Central memory CD8-positive, alpha-beta T cell (primary cell): ENCODE data around the gene SYT8.

ENCODE experiments used
- ATAC-seq: fragments of 150-1000 bp; cut with Tn5 transposase; replicated peaks from 2 replicates; pipeline ENCODE4 v1.10.0; 2022; ENCODE audit warnings: mild to moderate bottlenecking, moderate FRiP score, moderate number of reproducible peaks; ENCODE audit not compliant: poor library complexity, severe bottlenecking; ENCODE audit errors: extremely low read depth
- DNase-seq, 2 donors: peaks; one replicate each; pipeline ENCODE4 v3.0.0; 2021; ENCODE audit warnings: low spot score in 2 of 2
- H3K27ac Mint-ChIP-seq: one replicate; pipeline ENCODE4 v1.8.0; 2022; ENCODE audit warnings: low read depth, mild to moderate bottlenecking, moderate library complexity, mixed read lengths
- H3K27me3 Mint-ChIP-seq: one replicate; pipeline ENCODE4 v1.8.0; 2022; ENCODE audit warnings: mixed read lengths
- H3K36me3 Mint-ChIP-seq: one replicate; pipeline ENCODE4 v1.8.0; 2022; ENCODE audit warnings: mild to moderate bottlenecking, moderate library complexity, mixed read lengths; ENCODE audit not compliant: insufficient read depth
- H3K4me1 Mint-ChIP-seq: one replicate; pipeline ENCODE4 v1.8.0; 2022; ENCODE audit warnings: mixed read lengths
- H3K4me3 Mint-ChIP-seq: one replicate; pipeline ENCODE4 v1.8.0; 2022; ENCODE audit warnings: mild to moderate bottlenecking, moderate library complexity, mixed read lengths
- H3K9me3 Mint-ChIP-seq: one replicate; pipeline ENCODE4 v1.8.0; 2022; ENCODE audit warnings: mixed read lengths

Gene SYT8

DNA sequence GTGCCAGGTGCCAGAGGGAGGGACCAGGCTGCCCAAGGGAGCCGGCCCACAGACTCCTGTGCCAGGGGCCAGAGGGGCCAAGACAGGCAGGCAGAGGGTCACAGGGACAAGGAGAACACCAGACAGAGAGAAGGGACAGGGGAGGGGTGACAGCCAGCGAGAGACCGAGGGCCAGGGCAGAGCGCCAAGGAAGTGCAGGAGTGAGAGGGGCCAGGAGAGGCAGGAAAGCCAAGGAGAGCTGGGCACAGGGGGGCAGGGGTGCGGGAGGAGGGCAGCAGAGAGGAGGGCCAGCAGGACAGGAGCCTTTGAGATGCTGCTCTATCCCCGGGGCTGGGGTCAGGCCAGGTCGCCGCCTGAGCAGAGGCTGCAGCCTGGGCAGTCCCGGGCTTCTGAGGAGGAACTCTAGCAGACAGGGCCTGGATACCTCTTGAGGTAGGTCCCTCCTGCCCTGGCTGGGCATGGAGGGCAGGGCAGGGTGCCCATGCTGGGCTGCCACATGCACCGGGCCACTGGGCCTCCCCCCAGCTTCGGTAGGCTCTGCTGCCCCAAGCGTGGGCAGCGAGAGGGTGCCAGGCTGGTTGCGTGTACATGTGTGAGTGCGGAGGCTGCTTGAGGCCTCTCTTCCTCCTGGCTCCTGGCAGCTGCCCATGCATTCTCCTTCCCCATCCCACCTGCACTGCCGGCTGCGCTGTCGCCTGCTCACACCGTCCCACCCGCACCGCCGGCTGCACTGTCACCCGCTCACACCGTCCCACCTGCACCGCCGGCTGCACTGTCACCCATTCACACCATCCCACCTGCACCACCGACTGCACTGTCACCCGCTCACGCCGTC is 30.3 kb downstream of the SYT8 start:
- Mint-ChIP-seq H3K9me3 (no peaks in the 10 kb centered on the region), H3K4me3 (peak overlapping the region; percentile 24), H3K36me3 (peaks cover 24% of the 10 kb centered on the region), H3K27me3 (no peaks in the 10 kb centered on the region), H3K27ac (peak overlapping the region; percentile 44), H3K4me1 (peaks cover 37% of the 10 kb centered on the region)
- ATAC-seq, result no peak
- no peak for DNase-seq

DNA sequence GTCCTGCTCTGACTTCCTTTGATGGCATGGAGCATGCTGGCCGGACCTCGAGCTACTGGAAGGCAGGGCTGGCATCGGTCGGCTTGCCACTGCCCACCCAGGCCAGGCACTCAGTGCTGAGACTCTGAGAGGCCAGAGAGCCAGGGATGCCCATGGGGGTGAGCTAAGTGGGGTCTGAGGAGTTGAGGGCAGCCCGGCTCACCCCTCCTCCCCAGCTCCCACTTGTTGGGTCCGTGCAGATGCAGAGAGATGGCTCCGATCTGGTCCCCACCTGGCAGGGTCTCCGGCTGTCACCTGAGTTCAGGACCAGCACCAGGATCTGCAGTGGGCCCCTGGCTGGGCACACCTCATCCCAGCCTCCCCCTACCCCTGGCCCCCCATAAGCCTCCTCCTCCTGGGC is 31.4 kb downstream of the SYT8 start:
- no peaks in the 10 kb centered on the region for H3K9me3 Mint-ChIP-seq
- no peak for ATAC-seq
- H3K4me1 Mint-ChIP-seq, result peaks cover 49% of the 10 kb centered on the region
- no peaks in the 10 kb centered on the region for H3K27me3 Mint-ChIP-seq
- no peak for DNase-seq
- peak overlapping the region; percentile 44 for H3K27ac Mint-ChIP-seq
- H3K4me3 Mint-ChIP-seq, result peak overlapping the region; percentile 24
- peaks cover 33% of the 10 kb centered on the region for H3K36me3 Mint-ChIP-seq

DNA sequence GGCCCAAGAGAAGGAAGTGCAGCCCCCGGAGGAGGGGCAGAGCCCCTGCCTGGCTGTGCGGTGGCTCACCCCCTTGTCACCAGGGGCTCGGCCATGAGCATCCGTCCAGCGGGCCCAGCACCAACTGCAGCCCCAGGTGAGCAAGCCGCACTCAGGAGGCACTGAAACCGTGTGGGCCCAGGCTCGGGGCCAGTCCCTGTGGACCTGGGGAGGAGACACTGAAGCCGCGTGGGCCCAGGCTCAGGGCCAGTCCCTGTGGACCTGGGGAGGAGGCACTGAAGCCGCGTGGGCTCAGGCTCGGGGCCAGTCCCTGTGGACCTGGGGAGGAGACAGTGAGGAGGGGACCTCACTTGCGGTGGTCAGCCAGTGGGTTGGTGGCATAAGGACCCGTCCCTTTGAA is 32.0 kb downstream of the SYT8 start:
- Mint-ChIP-seq H3K9me3 (no peaks in the 10 kb centered on the region), H3K4me3 (no peak overlapping the region), H3K4me1 (peaks cover 54% of the 10 kb centered on the region), H3K36me3 (peaks cover 33% of the 10 kb centered on the region), H3K27ac (no peak overlapping the region), H3K27me3 (no peaks in the 10 kb centered on the region)
- DNase-seq, result no peak
- ATAC-seq, result no peak

DNA sequence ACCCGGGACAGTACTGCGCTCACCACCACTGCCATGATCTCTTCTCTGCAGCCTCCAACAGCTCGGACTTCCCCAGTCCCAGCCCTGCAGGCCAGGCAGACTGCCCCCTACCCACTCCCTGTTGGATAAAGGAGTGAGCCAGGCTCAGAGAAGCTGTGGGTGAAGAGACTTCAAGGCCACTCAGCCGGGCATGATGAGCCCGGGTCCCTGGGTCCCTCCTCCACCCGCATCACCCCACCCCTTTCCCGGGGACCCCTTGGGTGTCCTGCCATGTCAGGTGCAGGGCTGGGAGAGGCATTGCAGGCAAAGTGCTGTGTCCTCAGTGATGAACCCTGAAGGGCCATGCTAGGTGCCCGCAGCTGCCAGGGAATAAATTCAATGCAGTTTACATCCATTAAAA is 32.6 kb downstream of the SYT8 start:
- H3K36me3 Mint-ChIP-seq, result peaks cover 33% of the 10 kb centered on the region
- no peaks in the 10 kb centered on the region for H3K27me3 Mint-ChIP-seq
- DNase-seq (no peak), ATAC-seq (no peak)
- H3K4me1 Mint-ChIP-seq, result peaks cover 60% of the 10 kb centered on the region
- H3K4me3 Mint-ChIP-seq, result peak overlapping the region; percentile 9
- H3K9me3 Mint-ChIP-seq, result no peaks in the 10 kb centered on the region
- H3K27ac Mint-ChIP-seq, result no peak overlapping the region

DNA sequence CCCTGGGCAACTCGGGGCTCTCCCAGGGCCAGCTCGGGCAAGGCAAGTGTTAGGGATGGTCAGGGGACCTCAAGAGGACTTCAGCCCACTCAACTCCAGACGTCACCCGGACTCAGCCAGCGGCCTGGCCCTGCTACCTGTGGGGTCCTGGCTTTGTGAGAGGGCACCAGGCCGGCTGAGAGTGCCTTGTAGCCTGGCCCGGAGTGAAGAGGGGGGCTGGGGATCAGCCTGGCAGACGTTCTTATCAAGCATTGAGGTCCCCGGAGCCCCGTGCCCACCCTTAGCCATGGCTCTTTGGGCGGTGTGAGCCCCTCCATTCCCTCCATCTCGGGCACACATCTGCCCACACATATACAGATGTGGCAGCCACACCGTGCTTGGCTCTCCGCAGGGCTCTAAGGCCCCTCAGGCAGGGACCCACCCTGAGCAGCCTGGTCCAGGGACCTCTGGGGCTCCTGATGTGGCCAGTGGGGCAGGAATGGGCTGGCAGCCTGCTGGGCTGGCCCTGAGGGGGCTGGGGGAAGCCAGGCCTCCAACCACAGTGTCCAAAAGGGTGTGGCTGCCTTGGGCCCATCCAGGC is 33.4 kb downstream of the SYT8 start:
- Mint-ChIP-seq H3K4me1 (peaks cover 68% of the 10 kb centered on the region), H3K27ac (peak overlapping the region; percentile 93), H3K27me3 (no peaks in the 10 kb centered on the region), H3K4me3 (peak overlapping the region; percentile 32), H3K36me3 (peaks cover 33% of the 10 kb centered on the region), H3K9me3 (no peaks in the 10 kb centered on the region)
- ATAC-seq (no peak), DNase-seq (no peak)

DNA sequence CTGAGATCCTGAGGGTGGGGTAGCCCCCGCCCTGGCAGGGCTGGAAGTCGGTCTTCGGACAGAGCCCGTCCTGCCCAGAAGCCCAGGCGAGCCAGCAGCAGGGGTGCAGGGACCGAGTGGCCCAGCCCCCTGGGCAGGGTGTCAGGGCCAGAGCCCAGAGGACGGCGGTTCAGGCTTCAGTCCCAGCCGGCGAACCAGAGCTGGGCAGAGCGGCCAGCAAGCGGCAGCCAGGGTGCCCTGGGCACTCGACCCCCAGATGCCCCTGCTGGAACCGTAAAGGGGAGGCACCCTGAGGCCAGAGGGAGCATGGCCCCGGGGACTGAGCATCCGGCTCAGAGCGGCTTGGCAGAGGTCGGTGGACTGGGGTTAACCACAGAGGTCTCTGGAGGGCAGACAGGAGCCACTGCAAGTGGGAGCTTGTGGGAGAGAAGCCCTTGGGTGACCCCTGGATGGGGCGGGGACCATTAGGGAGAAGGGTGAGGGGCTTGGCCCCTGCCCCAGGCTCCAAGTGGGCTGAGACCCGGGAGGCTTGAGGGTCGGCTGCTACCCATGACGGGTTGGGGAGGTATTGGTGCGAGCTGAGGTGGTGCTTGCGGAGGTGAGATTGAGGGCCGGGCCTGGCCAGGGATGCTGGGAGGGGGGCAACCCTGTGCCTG is 34.0 kb downstream of the SYT8 start:
- DNase-seq, result no peak
- no peaks in the 10 kb centered on the region for H3K27me3 Mint-ChIP-seq
- no peaks in the 10 kb centered on the region for H3K9me3 Mint-ChIP-seq
- H3K36me3 Mint-ChIP-seq, result peaks cover 34% of the 10 kb centered on the region
- peak overlapping the region; percentile 75 for H3K4me3 Mint-ChIP-seq
- no peak for ATAC-seq
- peak overlapping the region; percentile 93 for H3K27ac Mint-ChIP-seq
- H3K4me1 Mint-ChIP-seq, result peaks cover 74% of the 10 kb centered on the region

DNA sequence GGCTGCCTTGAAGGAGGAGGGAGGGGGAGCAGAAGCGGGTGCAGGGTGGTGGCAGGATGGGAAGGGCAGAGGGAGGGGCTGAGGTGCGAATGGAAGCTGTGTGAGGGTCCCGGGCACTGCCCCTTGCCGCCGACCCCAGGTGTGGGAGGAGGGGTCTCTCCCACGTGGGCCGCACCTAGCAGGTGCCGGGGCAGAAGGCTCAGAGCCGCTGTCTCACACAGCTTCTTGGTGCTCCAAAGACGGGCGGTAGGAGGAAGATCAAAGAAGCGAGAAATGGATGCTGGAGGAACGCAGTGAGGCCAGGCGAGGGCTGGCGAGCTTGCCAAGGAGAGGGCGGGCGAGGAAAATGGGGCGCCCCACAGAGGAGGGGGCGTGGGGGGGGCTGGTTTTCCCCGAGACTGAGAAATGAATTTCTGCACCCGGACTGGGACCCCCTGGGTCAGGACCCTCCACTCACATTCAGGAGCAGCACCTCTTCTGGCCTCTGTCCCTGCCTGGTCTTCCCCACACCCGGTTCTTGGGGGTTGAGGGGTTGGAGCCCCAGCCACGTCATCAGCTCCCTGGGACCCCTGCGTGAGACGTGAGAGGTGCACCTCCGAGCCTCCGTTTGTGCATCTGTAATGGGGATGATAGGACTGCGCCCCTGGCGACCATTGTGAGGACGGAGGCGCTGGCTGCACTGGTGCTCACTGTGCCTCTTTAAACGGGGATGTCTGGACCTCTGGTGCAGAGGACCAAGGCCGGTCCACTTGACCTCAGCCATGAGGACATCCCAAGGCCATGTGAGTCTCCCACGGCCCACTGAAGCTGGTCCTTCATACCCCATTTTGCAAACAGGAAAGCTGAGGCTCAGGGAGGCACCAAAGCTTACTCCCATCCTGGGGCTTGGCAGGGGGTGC is 34.9 kb downstream of the SYT8 start:
- Mint-ChIP-seq H3K9me3 (no peaks in the 10 kb centered on the region), H3K27ac (peak overlapping the region; percentile 93), H3K27me3 (no peaks in the 10 kb centered on the region), H3K36me3 (peaks cover 34% of the 10 kb centered on the region), H3K4me3 (peak overlapping the region; percentile 75), H3K4me1 (peaks cover 75% of the 10 kb centered on the region)
- ATAC-seq, result no peak
- no peak for DNase-seq

DNA sequence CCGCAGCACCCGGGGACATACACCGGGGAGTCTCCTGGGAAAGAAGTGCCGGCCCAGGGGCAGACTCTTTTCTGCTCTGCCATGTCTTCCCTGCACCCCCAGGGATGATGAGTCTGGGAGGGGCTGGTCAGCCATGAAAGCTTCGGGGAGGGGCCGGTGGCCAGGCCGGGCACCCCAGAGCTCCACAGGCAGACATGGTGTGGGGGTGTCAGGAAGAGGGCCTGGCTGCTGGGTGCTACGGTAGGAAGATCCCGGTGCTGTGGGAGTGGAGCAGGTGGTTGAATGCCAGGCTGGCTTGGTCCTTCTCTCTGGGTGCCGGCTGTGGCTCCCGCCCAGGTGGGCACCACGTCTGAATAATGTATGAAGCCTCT is 35.5 kb downstream of the SYT8 start:
- H3K9me3 Mint-ChIP-seq, result no peaks in the 10 kb centered on the region
- H3K36me3 Mint-ChIP-seq, result peaks cover 31% of the 10 kb centered on the region
- H3K4me1 Mint-ChIP-seq, result peaks cover 76% of the 10 kb centered on the region
- H3K27ac Mint-ChIP-seq, result peak overlapping the region; percentile 93
- DNase-seq (no peak), ATAC-seq (no peak)
- no peaks in the 10 kb centered on the region for H3K27me3 Mint-ChIP-seq
- H3K4me3 Mint-ChIP-seq, result peak overlapping the region; percentile 75

DNA sequence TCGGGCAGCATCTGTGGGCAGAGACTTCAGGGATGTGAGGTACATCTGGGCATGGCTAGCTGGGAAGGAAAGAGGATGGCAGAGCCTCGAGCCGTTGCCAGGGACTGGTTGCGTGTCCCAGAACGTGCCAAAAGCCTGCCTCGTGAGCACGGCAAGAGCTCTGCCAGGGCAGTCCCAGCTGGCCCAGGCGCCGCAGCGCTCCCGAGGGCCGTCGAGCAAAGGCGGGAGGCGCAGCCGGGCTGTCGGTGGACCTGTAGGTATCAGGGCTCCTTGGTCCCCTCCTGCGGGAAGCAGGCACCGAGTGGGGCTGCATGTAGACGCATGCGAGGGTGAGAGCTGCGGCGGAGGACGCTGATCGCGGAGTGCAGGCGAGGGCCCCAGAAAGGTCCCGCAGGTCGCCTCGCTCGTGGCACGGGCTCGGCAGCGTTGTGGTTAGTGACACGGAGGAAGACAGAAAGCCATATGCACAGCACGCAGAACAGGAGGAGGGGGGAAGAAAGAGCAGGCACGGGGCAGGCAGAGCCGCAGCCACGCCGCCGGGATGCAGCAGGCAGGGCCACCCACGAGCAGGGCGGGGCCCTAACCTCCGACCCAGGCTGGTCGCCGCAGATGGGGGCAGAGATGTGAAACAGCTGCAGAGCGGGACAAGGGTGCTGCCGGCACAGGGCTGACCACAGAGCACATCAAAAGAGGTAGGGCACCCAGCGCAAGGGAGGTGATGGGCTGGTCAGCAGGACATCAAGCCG is 36.1 kb downstream of the SYT8 start:
- ATAC-seq (peak; percentile 86), DNase-seq (peak in 1 of 2 donors; percentile 53)
- Mint-ChIP-seq H3K4me1 (peaks cover 73% of the 10 kb centered on the region), H3K9me3 (no peaks in the 10 kb centered on the region), H3K27me3 (no peaks in the 10 kb centered on the region), H3K4me3 (peak overlapping the region; percentile 75), H3K36me3 (peaks cover 31% of the 10 kb centered on the region), H3K27ac (peak overlapping the region; percentile 93)

DNA sequence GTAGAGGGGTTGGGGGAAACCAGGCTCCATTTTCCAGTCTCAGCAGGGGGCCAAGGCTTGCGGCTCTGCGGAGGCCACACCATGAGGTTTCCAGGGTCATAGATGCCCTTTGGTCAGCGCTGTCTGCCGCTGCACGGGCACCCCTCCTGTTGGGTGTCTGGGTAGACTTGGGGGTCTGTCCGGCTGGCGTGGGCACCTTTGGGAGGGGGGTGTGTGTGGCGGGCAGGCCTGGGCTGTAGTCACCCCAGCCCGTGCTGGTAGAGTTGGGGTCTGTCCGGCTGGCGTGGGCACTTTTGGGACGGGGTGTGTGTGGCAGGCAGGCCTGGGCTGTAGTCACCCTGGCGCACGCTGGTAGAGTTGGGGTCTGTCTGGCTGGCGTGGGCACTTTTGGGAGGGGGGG is 36.7 kb downstream of the SYT8 start:
- peak overlapping the region; percentile 75 for H3K4me3 Mint-ChIP-seq
- peaks cover 71% of the 10 kb centered on the region for H3K4me1 Mint-ChIP-seq
- no peak for ATAC-seq
- no peaks in the 10 kb centered on the region for H3K27me3 Mint-ChIP-seq
- DNase-seq, result no peak
- no peaks in the 10 kb centered on the region for H3K9me3 Mint-ChIP-seq
- H3K36me3 Mint-ChIP-seq, result peaks cover 30% of the 10 kb centered on the region
- H3K27ac Mint-ChIP-seq, result peak overlapping the region; percentile 93

DNA sequence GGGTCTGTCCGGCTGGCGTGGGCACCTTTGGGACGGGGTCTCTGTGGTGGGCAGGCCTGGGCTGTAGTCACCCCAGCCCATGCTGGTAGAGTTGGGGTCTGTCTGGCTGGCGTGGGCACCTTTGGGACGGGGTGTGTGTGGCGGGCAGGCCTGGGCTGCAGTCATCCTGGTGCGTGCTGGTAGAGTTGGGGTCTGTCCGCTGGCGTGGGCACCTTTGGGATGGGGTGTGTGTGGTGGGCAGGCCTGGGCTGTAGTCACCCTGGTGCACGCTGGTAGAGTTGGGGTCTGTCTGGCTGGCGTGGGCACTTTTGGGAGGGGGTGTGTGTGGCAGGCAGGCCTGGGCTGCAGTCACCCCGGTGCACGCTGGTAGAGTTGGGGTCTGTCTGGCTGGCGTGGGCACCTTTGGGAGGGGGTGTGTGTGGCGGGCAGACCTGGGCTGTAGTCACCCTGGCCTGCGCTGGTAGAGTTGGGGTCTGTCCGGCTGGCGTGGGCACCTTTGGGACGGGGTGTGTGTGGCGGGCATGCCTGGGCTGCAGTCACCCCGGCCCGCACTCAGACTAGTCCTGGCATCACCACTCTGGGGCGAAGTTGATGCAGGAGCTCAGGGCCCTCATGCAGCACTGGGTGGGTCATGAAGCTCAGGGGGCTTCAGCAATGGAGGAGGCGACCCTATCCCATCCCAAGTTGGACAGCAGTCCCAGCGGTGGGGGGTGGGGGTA is 37.6 kb downstream of the SYT8 start:
- ATAC-seq, result no peak
- Mint-ChIP-seq H3K36me3 (peaks cover 27% of the 10 kb centered on the region), H3K27me3 (no peaks in the 10 kb centered on the region), H3K4me1 (peaks cover 68% of the 10 kb centered on the region), H3K9me3 (no peaks in the 10 kb centered on the region), H3K4me3 (peak overlapping the region; percentile 75), H3K27ac (peak overlapping the region; percentile 93)
- no peak for DNase-seq
